DMS 273 treated with DMSO at 0.1 percent for 48 hours (cell line): ENCODE data around the gene PIF1.
"Not testable (repeated sequence)": the region's sequence is repeated elsewhere in the genome, so short reads cannot be mapped to it uniquely, and the experiment has no call there.

Experiments used
- DNase-seq: peaks from one replicate; lab custom pipeline; 2025; lab: John Stamatoyannopoulos, UW

Gene PIF1

GRCh38 chr15:64847016-64847415 is 21.6 kb upstream of the PIF1 start:
- DNase-seq = no peak

DNA sequence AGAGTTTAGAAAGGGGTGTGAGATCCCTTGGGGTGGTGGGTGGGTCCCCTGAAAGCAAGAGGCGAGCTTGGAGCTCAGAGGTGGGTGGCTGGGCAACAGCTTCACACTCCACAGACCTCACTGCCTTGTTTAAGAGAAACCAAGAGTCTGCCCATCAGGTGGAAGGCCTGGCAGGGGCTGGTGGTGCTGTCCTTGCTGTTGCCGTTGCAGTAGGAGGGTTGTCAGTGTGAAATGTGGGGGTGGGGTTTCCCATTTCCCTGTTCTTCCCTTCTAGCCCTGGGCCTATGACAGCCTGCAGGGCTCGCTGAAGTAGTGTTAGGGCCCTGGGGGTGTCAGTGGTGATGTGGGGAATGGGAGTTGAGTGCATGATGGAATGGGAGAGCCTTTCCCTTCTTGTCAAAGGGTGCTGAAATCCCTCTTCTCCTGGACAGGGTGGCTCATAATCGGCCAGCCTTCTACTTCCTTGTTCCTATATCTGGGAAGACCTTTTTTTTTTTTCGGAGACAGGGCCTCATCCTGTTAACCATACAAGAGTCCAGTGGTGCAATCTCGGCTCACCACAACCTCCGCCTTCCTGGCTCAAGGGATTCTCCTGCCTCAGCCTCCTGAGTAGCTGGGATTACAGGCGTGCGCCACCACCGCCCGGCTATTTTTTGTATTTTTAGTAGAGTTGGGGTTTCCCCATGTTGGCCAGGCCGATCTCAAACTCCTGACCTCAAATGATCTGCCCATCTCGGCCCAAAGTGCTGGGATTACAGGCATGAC is 20.6 kb upstream of the PIF1 start:
- no peak for DNase-seq

GRCh38 chr15:64845183-64845611 is 19.8 kb upstream of the PIF1 start:
- DNase-seq = no peak

- no peak for DNase-seq
These were observed 19.2 kb upstream of the PIF1 start for GRCh38 chr15:64844576-64845145.

DNA sequence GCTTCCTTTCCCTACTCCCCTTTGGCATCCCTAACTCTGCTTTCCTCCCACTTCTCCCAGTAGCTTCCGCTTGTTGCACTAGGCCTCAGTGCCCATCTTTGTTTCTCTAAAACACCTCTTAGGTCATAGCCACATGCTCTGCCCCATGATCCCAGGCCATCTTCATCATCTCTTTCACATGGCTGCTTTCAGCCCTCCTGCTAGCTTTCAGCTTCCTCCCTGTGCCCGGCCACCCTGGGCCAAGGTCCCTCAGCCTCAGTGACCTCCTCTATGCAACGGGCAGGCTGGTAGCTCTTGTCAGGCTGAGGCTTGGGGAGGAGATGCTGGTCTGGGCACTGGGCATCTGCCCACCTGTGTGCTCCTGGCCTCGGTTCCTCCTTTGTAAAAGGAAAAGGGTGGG is 18.5 kb upstream of the PIF1 start:
- DNase-seq = no peak

DNA sequence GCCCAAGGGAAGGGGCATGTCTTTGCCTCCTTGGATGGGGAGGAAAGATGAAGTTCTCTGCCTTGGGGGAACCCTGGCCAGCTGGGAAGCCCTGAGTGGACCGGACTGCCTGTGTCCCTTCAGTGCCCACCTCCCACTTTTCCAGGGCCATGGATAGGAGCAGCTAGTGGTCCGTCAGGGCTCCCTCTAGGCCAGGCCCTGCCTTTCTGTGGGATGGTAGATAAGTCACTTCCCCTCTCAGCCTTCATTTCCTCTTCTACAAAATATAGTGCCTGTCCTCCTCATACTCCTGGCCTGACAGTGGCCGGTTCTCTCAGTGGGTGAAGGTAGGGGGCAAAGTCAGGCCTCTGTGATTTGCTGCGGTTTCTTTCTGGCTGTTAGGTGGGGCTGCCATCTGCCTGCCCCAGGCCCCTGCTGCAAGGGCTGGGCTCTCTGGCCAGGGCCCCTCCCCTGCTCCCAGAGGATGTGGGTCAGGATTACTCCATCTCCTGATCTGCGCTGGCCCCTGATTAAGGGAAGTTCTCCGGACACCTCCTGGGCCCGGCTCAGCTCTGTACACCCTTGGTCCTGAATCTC is 17.6 kb upstream of the PIF1 start:
- no peak for DNase-seq

DNA sequence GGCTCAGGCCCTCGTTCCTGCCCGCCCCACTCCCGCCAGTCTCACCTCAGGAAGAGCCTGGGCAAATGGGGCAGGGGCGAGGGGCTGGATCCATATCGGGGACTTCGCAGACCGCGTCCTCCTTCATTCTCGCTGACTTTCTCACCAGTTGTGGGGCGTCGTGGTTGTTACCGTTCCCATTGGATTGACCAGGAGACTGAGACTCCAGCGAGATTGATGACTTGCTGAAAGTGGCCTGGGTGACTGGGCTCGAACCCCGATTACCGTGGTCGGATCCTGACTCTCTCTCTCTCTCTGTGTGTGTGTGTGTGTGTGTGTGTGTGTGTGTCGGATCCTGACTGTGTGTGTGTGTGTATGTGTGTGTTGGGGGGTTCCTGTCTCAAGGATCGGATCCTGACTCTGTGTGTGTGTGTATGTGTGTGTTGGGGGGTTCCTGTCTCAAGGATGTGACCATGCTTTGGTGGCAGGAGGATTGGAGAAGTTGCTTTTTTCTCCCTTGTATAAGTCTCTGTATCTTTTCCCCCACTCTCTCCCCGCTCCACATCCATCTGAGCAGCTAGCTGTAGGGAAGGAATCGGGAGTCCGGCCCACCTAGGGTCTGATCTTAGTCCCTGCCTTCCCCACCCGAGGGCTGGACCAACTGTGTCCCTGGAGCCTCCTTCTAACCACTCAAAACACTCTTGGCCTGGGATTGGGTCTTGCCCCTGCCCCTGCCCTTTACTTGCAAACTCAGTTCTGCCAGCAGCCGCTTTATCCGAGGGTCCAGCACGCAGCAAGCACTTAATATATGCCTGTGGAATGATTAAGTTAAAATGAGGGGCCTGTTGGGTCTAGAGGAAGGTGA is 16.9 kb upstream of the PIF1 start:
- no peak for DNase-seq

DNA sequence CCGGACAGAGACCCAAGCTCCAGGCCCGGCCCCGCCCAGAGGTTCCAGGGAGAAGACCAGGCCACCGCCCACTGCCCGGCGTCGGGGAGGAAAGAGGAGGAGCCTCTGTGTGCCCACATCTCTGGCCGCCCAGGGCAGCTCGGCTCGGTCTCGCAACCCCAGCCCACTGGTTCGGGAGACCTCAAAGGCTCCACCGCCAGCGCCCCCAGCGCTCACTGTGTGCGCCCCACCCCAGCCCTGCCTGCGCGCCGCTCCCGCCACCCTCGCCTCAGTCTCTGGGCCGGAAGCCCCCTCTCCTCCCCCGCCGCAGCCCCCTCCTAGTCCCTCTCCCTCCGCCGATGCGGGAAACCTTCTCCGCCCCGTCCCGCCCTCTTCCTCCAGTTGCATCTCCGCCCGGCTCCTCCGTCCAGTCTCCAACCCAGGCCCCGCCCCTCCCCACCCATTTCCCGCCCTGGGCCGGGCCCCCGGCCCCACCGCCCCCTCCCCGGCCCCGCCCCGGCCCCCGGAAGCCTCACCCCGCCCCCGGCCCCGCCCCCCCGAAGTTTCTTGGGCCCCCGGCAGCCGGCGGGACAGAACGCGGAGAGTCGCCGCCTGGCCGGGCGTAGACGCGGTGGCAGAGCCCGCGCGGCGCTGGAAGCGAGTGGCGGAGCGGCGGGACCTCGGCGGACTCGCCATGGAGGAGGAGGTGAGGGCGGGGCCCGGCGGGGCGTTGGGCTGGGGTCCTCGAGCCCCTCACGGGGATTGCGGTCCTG is 16.1 kb upstream of the PIF1 start, which contains the start of gene PLEKHO2:
TSS of gene PLEKHO2 (plus strand) at position 572 of the 752 bp plus-strand sequence. CDS start at position 674, 102 bp downstream.
- peak; percentile 73 for DNase-seq

- no peak for DNase-seq
These were observed 15.6 kb upstream of the PIF1 start for GRCh38 chr15:64841060-64841343.

DNA sequence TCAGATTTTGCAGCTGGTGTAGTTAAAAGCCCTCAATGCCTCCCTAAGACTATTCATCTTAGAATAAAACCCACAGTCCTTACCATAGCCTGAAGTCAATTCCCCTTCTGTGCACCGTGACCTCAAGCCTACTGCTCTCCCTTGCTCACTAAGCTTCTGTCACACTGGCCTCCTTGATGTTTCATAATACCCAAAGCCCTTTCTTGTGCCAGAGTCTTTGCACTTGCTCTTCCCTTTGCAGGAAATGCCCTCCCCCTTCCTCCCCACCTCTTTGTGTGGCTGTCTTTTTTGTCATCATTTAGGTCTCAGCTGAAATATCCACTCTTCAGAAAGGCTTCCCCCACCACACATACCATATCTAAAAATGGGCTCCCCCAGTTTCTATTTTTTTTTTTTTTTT is 12.1 kb upstream of the PIF1 start:
- no peak for DNase-seq

DNA sequence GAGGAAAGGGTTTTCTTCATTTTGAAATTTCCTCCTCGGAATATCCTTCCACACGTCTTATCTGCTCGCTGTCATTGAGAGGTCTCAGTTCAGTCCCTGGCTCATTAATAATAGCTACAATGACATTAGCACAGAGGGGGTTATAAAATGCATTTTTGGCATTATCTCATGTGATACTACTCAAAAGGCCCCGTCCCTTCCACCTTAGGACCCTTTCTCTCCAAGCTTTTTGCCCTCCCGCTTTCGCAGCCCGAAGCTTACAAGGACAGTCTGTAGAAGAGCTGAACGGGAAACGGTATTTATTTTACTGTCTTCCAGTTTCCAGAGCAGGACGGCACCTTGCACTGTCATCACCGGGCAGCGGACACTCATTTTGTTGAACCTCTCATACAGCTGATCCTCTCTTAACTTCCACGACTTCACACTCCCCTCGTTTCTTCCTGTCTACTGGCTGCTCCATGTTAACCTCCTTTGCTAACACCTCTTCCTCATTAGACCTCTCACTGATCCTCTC is 10.6 kb upstream of the PIF1 start:
- DNase-seq = no peak

DNA sequence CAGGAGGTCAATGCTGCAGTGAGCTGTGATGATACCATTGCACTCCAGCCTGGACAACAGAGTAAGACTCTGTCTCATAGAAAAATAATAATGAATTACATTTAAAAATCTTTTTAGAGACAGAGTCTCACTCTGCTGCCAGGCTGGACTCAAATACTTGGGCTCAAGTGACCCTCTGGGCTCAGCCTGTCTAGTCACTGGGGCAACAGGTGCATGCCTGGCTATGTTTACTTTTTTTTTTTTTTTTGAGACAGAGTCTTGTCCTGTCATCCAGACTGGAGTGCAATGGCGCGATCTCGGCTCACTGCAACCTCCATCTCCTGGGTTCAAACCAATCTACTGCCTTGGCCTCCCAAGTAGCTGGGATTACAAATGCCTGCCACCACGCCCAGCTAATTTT is 8.2 kb upstream of the PIF1 start:
- no peak for DNase-seq

GRCh38 chr15:64828985-64829384 is 3.5 kb upstream of the PIF1 start:
- no peak for DNase-seq

- DNase-seq = no peak
These were observed 467 bp downstream of the PIF1 start for GRCh38 chr15:64824929-64825430.

DNA sequence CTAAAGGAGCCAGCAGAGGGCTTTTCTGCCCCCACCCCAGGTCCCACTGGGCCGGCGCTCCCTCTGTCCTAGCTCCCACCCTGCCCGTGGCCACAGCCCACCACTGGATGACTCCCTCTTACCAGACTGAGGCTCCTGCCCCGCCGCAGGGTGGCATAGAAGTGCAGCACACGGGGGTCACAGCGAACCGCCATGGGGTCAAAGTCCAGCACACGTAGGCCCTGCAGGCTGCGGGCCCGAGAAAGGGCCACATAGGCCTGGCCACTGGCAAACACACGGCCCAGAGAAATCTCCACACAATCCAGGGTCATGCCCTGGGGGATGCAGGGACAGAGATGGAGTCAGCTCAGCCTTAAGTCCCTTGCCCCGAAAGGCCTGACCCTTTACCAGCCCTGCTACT is 9.0 kb downstream of the PIF1 start:
- DNase-seq = no peak

- DNase-seq = not testable (repeated sequence)
These were observed 10.5 kb downstream of the PIF1 start for GRCh38 chr15:64814965-64815364.

DNA sequence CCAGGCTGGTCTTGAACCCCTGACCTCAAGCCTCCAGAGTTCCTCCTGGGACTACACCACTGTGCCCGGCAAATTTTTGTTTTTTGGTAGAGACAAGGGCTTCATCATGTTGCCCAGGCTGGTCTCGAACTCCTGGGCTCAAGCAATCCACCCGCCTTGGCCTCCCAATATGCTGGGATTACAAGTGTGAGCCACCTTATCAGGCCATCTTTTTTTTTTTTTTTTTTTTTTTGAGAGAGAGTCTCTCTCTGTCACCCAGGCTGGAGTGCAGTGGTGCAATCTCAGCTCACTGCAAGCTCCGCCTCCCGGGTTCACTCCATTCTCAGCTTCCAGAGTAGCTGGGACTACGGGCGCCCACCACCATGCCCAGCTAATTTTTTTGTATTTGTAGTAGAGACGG is 11.2 kb downstream of the PIF1 start:
- not testable (repeated sequence) for DNase-seq

GRCh38 chr15:64813075-64813474 is 12.4 kb downstream of the PIF1 start:
- no peak for DNase-seq

DNA sequence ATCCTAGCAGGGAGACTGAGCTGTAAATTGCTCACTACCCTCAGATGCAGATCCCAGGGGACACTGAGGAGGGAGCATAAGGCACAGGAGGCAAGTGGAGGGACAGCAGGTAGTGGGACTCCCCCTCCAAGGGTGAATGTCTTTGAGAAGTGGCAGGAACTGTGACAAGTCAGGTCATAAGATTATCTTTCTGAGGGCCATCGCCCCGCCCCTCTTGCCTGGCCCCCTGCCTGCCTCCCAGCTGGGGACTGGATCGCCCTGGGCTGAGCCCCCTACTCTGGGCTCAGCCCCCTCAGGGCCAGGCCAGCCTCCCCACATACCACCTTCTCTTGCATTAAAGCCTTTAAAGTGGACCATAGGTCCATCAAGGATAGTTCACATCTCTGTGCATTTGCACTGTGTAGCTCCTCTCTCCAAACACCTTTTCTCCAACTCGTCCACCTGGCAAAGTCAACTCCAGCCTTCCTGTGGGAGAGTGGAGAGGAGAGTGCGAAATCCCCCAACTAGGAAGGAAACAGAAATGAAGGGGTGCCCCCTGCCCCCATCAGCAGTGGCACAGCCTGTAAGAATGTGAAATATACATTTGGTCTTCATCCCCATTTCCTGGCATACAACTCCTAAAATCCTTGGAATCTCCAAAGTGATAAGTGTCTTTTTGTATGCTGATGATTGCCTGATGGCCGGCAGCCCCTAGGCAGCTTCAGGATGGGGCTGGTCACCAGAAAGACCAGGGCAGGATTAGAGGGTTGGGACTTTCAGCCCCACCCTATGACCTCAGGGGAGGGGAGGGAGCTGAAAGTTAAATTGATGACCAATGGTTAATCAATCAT is 14.7 kb downstream of the PIF1 start:
- DNase-seq = no peak

- peak; percentile 2 for DNase-seq
These were observed 15.6 kb downstream of the PIF1 start for GRCh38 chr15:64809649-64810496.
